ENCODE results near the gene GSC2. TPM values are rescaled to one million over a fixed set of nuclear protein-coding genes. Genes with fewer than 3 reads are reported as not detected.

GSC2 gene
- total RNA-seq, 1 donor from 2014 or later, result not detected

GRCh38 chr22:19110064-19110458 lies 40.0 kb downstream of the GSC2 start:
- TF ChIP-seq CTCF (IDR thresholded peaks at IDR 0.05; ENCODE audit: insufficient read depth, low read length, severe bottlenecking), result no peak
- no peaks in the 10 kb centered on the region for H3K27me3 ChIP-seq (ENCODE audit: control insufficient read depth, insufficient read depth, low read length)
- FAIRE-seq, result no peak
- no peak for DNase-seq (ENCODE audit: low read depth)
- peaks cover 5% of the 10 kb centered on the region for H3K36me3 ChIP-seq (ENCODE audit: control insufficient read depth, insufficient read depth, low read length)
- no peak overlapping the region for H3K4me3 ChIP-seq (ENCODE audit: low read depth, low read length)

- FAIRE-seq, result no peak
- H3K4me3 ChIP-seq (ENCODE audit: low read depth, low read length), result no peak overlapping the region
- no peaks in the 10 kb centered on the region for H3K27me3 ChIP-seq (ENCODE audit: control insufficient read depth, insufficient read depth, low read length)
- no peak for TF ChIP-seq CTCF (IDR thresholded peaks at IDR 0.05; ENCODE audit: insufficient read depth, low read length, severe bottlenecking)
- peak; percentile 92 for DNase-seq (ENCODE audit: low read depth)
- H3K36me3 ChIP-seq (ENCODE audit: control insufficient read depth, insufficient read depth, low read length), result peaks cover 4% of the 10 kb centered on the region
Observed at GRCh38 chr22:19109198-19110063, 40.7 kb downstream of the GSC2 start.

GRCh38 chr22:19108807-19109197 lies 41.3 kb downstream of the GSC2 start:
- TF ChIP-seq CTCF (IDR thresholded peaks at IDR 0.05; ENCODE audit: insufficient read depth, low read length, severe bottlenecking), result no peak
- DNase-seq (ENCODE audit: low read depth) (peak; percentile 71), FAIRE-seq (no peak)
- no peak overlapping the region for H3K4me3 ChIP-seq (ENCODE audit: low read depth, low read length)
- peaks cover 3% of the 10 kb centered on the region for H3K36me3 ChIP-seq (ENCODE audit: control insufficient read depth, insufficient read depth, low read length)
- H3K27me3 ChIP-seq (ENCODE audit: control insufficient read depth, insufficient read depth, low read length), result no peaks in the 10 kb centered on the region

GRCh38 chr22:19107730-19108074 lies 42.4 kb downstream of the GSC2 start:
- H3K36me3 ChIP-seq (ENCODE audit: control insufficient read depth, insufficient read depth, low read length), result peaks cover 3% of the 10 kb centered on the region
- DNase-seq (ENCODE audit: low read depth), result no peak
- no peak for TF ChIP-seq CTCF (IDR thresholded peaks at IDR 0.05; ENCODE audit: insufficient read depth, low read length, severe bottlenecking)
- no peaks in the 10 kb centered on the region for H3K27me3 ChIP-seq (ENCODE audit: control insufficient read depth, insufficient read depth, low read length)
- no peak for FAIRE-seq
- H3K4me3 ChIP-seq (ENCODE audit: low read depth, low read length), result no peak overlapping the region

GRCh38 chr22:19106886-19107729 lies 43.0 kb downstream of the GSC2 start:
- DNase-seq (ENCODE audit: low read depth) (no peak), FAIRE-seq (no peak)
- Histone ChIP-seq H3K27me3 (ENCODE audit: control insufficient read depth, insufficient read depth, low read length) (no peaks in the 10 kb centered on the region), H3K4me3 (ENCODE audit: low read depth, low read length) (no peak overlapping the region), H3K36me3 (ENCODE audit: control insufficient read depth, insufficient read depth, low read length) (peaks cover 3% of the 10 kb centered on the region)
- TF ChIP-seq CTCF (IDR thresholded peaks at IDR 0.05; ENCODE audit: insufficient read depth, low read length, severe bottlenecking), result no peak
